Activated naive CD4-positive, alpha-beta T cell treated with anti-CD3 and anti-CD28 coated beads for 36 hours (primary cell): ENCODE results near the gene ACOT7. TPM values are rescaled to one million over a fixed set of nuclear protein-coding genes. Genes with fewer than 3 reads are reported as not detected.

Experiments
- CTCF ChIA-PET: fragments of 350-600 bp; sonication (Branson Sonifier 250); formaldehyde crosslinking; loops from one replicate; lab custom pipeline; 2021; ENCODE audit warnings: antibody characterized with exemption; lab: Charles Lee
- DNase-seq: peaks from one replicate; pipeline ENCODE4 v3.0.0-alpha.2; 2020
- H3K27ac Mint-ChIP-seq: one replicate; pipeline ENCODE4 v1.8.0; 2021; ENCODE audit warnings: mild to moderate bottlenecking, mixed read lengths
- H3K27me3 Mint-ChIP-seq: one replicate; pipeline ENCODE4 v1.8.0; 2021; ENCODE audit warnings: low read depth, mixed read lengths
- H3K36me3 Mint-ChIP-seq: one replicate; pipeline ENCODE4 v1.8.0; 2021; ENCODE audit warnings: low read depth, mixed read lengths
- H3K4me1 Mint-ChIP-seq: one replicate; pipeline ENCODE4 v1.8.0; 2021; ENCODE audit warnings: low read depth, mixed read lengths
- H3K4me3 Mint-ChIP-seq: one replicate; pipeline ENCODE4 v1.8.0; 2021; ENCODE audit warnings: mild to moderate bottlenecking, moderate library complexity, mixed read lengths
- H3K9me3 Mint-ChIP-seq: one replicate; pipeline ENCODE4 v1.8.0; 2021; ENCODE audit warnings: mixed read lengths
- intact Hi-C: fragments of 100-400 bp; cut with micrococcal nuclease; formaldehyde crosslinking; loops from one replicate; pipeline ENCODE4 v1.15.1; 2023
- total RNA-seq, 2 experiments: library from RNA; stranded (reverse); gene quantifications; one replicate each; pipeline ENCODE4 v1.2.3, GENCODE V29; 2021

The ACOT7 gene
- total RNA-seq, 2 experiments from 2014 or later: 74.2 to 77.6 TPM

DNA sequence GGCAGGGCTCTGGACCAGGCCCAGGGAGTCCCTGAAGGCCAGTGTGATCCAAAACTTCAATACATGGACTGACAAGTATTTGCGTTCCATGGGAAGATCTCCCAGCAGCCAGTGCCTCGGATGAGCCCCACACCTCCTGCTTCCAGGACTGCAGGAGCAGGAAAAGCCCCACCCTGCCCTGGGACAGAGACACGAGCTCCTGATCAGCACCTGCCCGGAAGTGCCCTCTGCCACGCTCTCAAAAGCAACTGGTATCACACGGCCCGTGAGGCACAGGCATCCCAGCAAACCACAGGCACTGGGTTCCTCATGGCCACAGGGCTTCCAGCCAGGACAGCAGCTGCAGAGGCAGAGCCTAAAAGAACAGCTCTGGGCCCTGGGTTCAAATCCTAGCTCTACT is 48.6 kb downstream of the ACOT7 start:
- Mint-ChIP-seq H3K4me3 (no peak overlapping the region), H3K9me3 (no peaks in the 10 kb centered on the region), H3K27me3 (no peaks in the 10 kb centered on the region), H3K36me3 (no peaks in the 10 kb centered on the region), H3K4me1 (peaks cover 17% of the 10 kb centered on the region), H3K27ac (no peak overlapping the region)
- intact Hi-C loops: no loop called here
- no peak for DNase-seq
- CTCF ChIA-PET: interaction anchor here (1.0 to 2.1 kb wide), 5 partner anchors 14 to 98 kb away, joined by 3 to 8 read pairs (median 3); no protein-coding TSS in a partner anchor

DNA sequence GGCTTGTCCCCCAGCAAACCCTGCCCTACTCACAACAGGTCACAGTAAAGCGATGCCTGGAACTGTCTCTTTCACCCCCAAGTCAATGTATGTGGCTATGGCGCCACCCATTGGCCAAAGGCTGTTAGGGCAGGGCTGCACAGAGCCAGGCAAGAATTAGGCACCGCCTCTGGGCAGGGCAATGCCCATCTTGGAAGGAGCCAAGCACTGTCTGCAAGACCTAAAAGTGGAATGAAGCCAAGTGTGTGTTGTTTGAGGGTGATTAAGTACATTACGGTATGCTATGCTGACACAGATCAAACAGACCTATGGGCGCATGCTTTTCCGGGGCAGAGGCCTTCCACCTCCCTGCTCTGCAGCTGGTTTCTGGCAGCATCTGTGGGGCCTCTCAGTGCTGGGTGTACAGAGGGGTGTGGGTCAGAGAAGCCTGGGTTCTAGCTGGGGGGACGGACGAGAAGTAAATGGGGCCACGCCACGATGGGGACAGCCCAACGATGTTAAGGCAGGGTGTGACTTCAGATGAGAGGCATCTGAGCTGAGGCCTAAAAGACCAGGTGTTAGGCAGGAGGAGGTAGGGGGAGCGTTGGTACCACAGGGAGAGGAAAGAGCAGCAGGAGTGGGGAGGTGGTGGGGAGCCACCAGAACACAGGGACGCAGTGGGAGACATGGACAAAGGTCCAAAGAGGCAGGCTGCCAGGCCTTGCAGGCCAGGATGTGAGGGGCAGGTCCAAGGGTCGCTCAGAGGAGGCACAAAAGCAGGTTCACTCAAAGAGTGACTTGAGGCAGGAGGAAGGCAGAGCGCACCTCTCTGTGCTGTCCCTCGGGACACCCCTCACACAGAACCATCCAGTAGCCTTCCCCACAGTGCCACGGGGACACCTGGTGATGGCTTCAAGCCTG is 49.8 kb downstream of the ACOT7 start:
- peaks cover 2% of the 10 kb centered on the region for H3K36me3 Mint-ChIP-seq
- intact Hi-C loops: loop anchor here (1.0 kb wide), 1 partner anchor 97 kb away; no protein-coding TSS in a partner anchor
- H3K4me1 Mint-ChIP-seq: peaks cover 10% of the 10 kb centered on the region
- H3K4me3 Mint-ChIP-seq: no peak overlapping the region
- H3K9me3 Mint-ChIP-seq: no peaks in the 10 kb centered on the region
- H3K27me3 Mint-ChIP-seq: no peaks in the 10 kb centered on the region
- CTCF ChIA-PET: interaction anchor here (0.7 to 1.7 kb wide), 6 partner anchors 15 to 107 kb away, joined by 3 to 6 read pairs (median 4); no protein-coding TSS in a partner anchor
- DNase-seq: peak; percentile 76
- no peak overlapping the region for H3K27ac Mint-ChIP-seq

- DNase-seq: no peak
- intact Hi-C loops: no loop called here
- CTCF ChIA-PET: interaction anchor here (0.8 to 1.2 kb wide), 2 partner anchors 52 to 96 kb away, joined by 3 to 6 read pairs; no protein-coding TSS in a partner anchor
- H3K4me3 Mint-ChIP-seq: no peak overlapping the region
- H3K27me3 Mint-ChIP-seq: no peaks in the 10 kb centered on the region
- no peaks in the 10 kb centered on the region for H3K9me3 Mint-ChIP-seq
- H3K27ac Mint-ChIP-seq: no peak overlapping the region
- H3K4me1 Mint-ChIP-seq: no peaks in the 10 kb centered on the region
- peaks cover 2% of the 10 kb centered on the region for H3K36me3 Mint-ChIP-seq
These were observed 51.5 kb downstream of the ACOT7 start for GRCh38 chr1:6342056-6342455.

DNA sequence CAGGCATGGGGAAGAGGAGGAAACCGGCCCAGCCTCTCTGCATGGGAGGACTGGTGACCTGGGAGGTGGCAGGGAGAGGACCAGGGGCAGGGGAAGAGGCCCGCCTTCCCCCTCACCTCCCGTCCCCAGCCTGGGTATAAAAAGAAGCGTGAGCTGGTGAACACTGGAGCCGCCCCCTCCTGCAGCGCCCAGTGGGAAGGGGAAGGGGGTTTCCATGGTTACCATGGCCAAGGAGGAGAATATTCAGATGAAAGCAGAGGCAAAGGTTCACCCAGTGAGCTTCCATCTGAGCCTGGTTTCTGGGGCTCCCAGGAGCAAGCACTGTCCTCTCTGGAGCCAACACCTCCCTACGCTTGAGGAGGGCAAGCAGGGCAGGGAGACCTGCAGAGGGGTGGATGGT is 54.9 kb downstream of the ACOT7 start:
- Mint-ChIP-seq H3K4me1 (no peaks in the 10 kb centered on the region), H3K27ac (no peak overlapping the region), H3K4me3 (no peak overlapping the region), H3K9me3 (no peaks in the 10 kb centered on the region), H3K27me3 (no peaks in the 10 kb centered on the region), H3K36me3 (peaks cover 2% of the 10 kb centered on the region)
- CTCF ChIA-PET: interaction anchor here (0.6 kb wide), 1 partner anchor 72 kb away, joined by 3 read pairs; no protein-coding TSS in a partner anchor
- intact Hi-C loops: no loop called here
- DNase-seq: no peak

- Mint-ChIP-seq H3K36me3 (peaks cover 2% of the 10 kb centered on the region), H3K9me3 (no peaks in the 10 kb centered on the region), H3K27ac (no peak overlapping the region), H3K4me3 (no peak overlapping the region), H3K4me1 (no peaks in the 10 kb centered on the region), H3K27me3 (no peaks in the 10 kb centered on the region)
- DNase-seq: no peak
- CTCF ChIA-PET: interaction anchor here (0.6 to 1.2 kb wide), 2 partner anchors 11 to 174 kb away, joined by 3 read pairs; no protein-coding TSS in a partner anchor
- intact Hi-C loops: no loop called here
These were observed 56.6 kb downstream of the ACOT7 start for GRCh38 chr1:6336776-6337622.

DNA sequence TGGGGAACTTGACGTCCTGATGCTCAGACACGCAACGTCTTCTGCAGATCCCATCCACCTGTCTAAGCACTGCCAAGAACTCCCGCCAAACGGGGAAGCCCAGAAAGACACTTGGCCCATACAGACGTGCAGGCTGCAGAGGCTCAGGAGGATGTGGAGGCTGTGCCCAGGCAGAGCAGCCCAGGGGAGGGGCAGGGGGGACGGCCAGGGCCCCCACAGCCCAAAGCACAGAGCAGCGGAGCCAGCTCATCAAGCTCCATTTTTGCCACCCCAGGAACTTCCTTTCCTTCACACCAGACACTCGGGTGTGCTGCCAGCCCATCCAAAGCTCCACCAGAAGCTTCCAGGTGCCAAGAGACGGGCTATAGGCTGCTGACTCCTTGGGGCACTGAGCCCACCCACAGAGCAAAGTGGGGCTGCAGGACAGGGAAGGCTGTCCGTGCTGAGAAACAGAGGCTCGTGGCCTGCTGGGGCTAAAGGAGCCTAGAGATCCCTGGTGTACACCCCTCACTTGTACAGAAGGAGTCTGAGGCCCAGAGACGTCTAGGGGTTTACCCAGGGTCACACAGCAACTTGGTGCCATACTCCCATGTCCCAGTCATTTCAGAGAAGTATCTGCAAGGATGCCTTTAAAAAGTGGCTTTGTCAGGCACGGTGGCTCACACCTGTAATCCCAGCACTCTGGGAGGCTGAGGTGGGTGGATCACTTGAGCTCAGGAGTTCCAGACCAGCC is 59.1 kb downstream of the ACOT7 start:
- Mint-ChIP-seq H3K27me3 (no peaks in the 10 kb centered on the region), H3K36me3 (peaks cover 4% of the 10 kb centered on the region), H3K4me1 (no peaks in the 10 kb centered on the region), H3K9me3 (no peaks in the 10 kb centered on the region), H3K4me3 (no peak overlapping the region), H3K27ac (no peak overlapping the region)
- no peak for DNase-seq
- intact Hi-C loops: no loop called here
- CTCF ChIA-PET: interaction anchor here (0.6 to 1.4 kb wide), 3 partner anchors 17 to 88 kb away, joined by 3 read pairs; no protein-coding TSS in a partner anchor

- Mint-ChIP-seq H3K4me1 (no peaks in the 10 kb centered on the region), H3K9me3 (no peaks in the 10 kb centered on the region), H3K4me3 (no peak overlapping the region), H3K27me3 (no peaks in the 10 kb centered on the region), H3K36me3 (peaks cover 2% of the 10 kb centered on the region), H3K27ac (no peak overlapping the region)
- DNase-seq: no peak
- intact Hi-C loops: no loop called here
- CTCF ChIA-PET: no interaction called here
These were observed 60.7 kb downstream of the ACOT7 start for GRCh38 chr1:6332821-6333220.

GRCh38 chr1:6331543-6332273 is 61.9 kb downstream of the ACOT7 start:
- H3K27ac Mint-ChIP-seq: no peak overlapping the region
- H3K4me3 Mint-ChIP-seq: no peak overlapping the region
- H3K27me3 Mint-ChIP-seq: no peaks in the 10 kb centered on the region
- no peaks in the 10 kb centered on the region for H3K9me3 Mint-ChIP-seq
- CTCF ChIA-PET: no interaction called here
- H3K36me3 Mint-ChIP-seq: peaks cover 3% of the 10 kb centered on the region
- intact Hi-C loops: no loop called here
- H3K4me1 Mint-ChIP-seq: no peaks in the 10 kb centered on the region
- DNase-seq: no peak

GRCh38 chr1:6330410-6330911 is 63.1 kb downstream of the ACOT7 start:
- H3K9me3 Mint-ChIP-seq: no peaks in the 10 kb centered on the region
- DNase-seq: no peak
- intact Hi-C loops: no loop called here
- H3K27me3 Mint-ChIP-seq: no peaks in the 10 kb centered on the region
- no peaks in the 10 kb centered on the region for H3K4me1 Mint-ChIP-seq
- no peak overlapping the region for H3K27ac Mint-ChIP-seq
- H3K4me3 Mint-ChIP-seq: no peak overlapping the region
- H3K36me3 Mint-ChIP-seq: peaks cover 3% of the 10 kb centered on the region
- CTCF ChIA-PET: interaction anchor here (0.6 kb wide), 1 partner anchor 17 kb away, joined by 3 read pairs; no protein-coding TSS in a partner anchor

DNA sequence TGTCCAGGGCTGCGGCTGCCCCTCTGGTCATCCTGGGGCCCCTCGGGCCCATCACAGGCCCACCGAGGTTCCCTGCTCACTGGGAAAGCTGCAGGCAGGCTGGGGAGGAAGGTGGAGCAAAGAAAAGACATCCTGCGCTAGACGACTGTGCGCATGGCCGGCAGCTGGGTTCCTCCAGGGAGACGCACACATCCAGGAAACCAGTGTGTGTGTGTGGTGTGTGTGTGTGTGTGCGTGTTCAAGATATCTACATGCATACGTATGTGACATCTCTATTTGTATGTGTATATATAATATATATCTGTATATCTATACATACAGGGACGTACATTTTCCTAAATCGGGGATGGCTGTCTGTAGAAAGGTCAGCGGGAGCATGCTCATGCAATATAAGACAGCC is 63.7 kb downstream of the ACOT7 start:
- intact Hi-C loops: no loop called here
- Mint-ChIP-seq H3K4me3 (no peak overlapping the region), H3K9me3 (no peaks in the 10 kb centered on the region), H3K4me1 (no peaks in the 10 kb centered on the region), H3K27me3 (no peaks in the 10 kb centered on the region), H3K27ac (no peak overlapping the region), H3K36me3 (peaks cover 3% of the 10 kb centered on the region)
- CTCF ChIA-PET: no interaction called here
- no peak for DNase-seq

GRCh38 chr1:6329396-6329795 is 64.2 kb downstream of the ACOT7 start:
- Mint-ChIP-seq H3K4me3 (no peak overlapping the region), H3K27ac (no peak overlapping the region), H3K36me3 (peaks cover 3% of the 10 kb centered on the region), H3K9me3 (no peaks in the 10 kb centered on the region), H3K4me1 (no peaks in the 10 kb centered on the region), H3K27me3 (no peaks in the 10 kb centered on the region)
- intact Hi-C loops: no loop called here
- DNase-seq: no peak
- CTCF ChIA-PET: no interaction called here
